ENCODE results near the gene FN1. TPM values are rescaled to one million over a fixed set of nuclear protein-coding genes. Genes with fewer than 3 reads are reported as not detected.

Gene FN1
- total RNA-seq, 1 donor from 2014 or later = 30,644 TPM

- H3K4me3 Mint-ChIP-seq (ENCODE audit: unreplicated experiment) = no peak overlapping the region
- no peak overlapping the region for H3K27ac Mint-ChIP-seq (ENCODE audit: unreplicated experiment)
- H3K4me1 Mint-ChIP-seq (ENCODE audit: low read depth) = peaks cover 56% of the 10 kb centered on the region
- no peaks in the 10 kb centered on the region for H3K27me3 Mint-ChIP-seq (ENCODE audit: low read depth)
- TF ChIP-seq, protein P1, sequence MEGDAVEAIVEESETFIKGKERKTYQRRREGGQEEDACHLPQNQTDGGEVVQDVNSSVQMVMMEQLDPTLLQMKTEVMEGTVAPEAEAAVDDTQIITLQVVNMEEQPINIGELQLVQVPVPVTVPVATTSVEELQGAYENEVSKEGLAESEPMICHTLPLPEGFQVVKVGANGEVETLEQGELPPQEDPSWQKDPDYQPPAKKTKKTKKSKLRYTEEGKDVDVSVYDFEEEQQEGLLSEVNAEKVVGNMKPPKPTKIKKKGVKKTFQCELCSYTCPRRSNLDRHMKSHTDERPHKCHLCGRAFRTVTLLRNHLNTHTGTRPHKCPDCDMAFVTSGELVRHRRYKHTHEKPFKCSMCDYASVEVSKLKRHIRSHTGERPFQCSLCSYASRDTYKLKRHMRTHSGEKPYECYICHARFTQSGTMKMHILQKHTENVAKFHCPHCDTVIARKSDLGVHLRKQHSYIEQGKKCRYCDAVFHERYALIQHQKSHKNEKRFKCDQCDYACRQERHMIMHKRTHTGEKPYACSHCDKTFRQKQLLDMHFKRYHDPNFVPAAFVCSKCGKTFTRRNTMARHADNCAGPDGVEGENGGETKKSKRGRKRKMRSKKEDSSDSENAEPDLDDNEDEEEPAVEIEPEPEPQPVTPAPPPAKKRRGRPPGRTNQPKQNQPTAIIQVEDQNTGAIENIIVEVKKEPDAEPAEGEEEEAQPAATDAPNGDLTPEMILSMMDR (IDR thresholded peaks at IDR 0.05) = no peak
- H3K36me3 Mint-ChIP-seq (ENCODE audit: low read depth) = peaks cover 13% of the 10 kb centered on the region
- H3K9me3 Mint-ChIP-seq (ENCODE audit: low read depth) = no peaks in the 10 kb centered on the region
- DNase-seq (ENCODE audit: low spot score) = no peak
Measured at GRCh38 chr2:215355801-215356200, 80.1 kb downstream of the FN1 start.

GRCh38 chr2:215354771-215355695 lies 80.8 kb downstream of the FN1 start:
- Mint-ChIP-seq H3K27me3 (ENCODE audit: low read depth) (no peaks in the 10 kb centered on the region), H3K27ac (ENCODE audit: unreplicated experiment) (peak overlapping the region; percentile 86), H3K4me1 (ENCODE audit: low read depth) (peaks cover 50% of the 10 kb centered on the region), H3K36me3 (ENCODE audit: low read depth) (peaks cover 9% of the 10 kb centered on the region), H3K9me3 (ENCODE audit: low read depth) (no peaks in the 10 kb centered on the region), H3K4me3 (ENCODE audit: unreplicated experiment) (no peak overlapping the region)
- DNase-seq (ENCODE audit: low spot score) = no peak
- TF ChIP-seq, protein P1 (IDR thresholded peaks at IDR 0.05) = no peak

- Mint-ChIP-seq H3K27ac (ENCODE audit: unreplicated experiment) (peak overlapping the region; percentile 43), H3K36me3 (ENCODE audit: low read depth) (peaks cover 17% of the 10 kb centered on the region), H3K4me1 (ENCODE audit: low read depth) (peaks cover 34% of the 10 kb centered on the region), H3K4me3 (ENCODE audit: unreplicated experiment) (no peak overlapping the region), H3K9me3 (ENCODE audit: low read depth) (no peaks in the 10 kb centered on the region), H3K27me3 (ENCODE audit: low read depth) (no peaks in the 10 kb centered on the region)
- DNase-seq (ENCODE audit: low spot score) = no peak
- TF ChIP-seq, protein P1 (IDR thresholded peaks at IDR 0.05) = no peak
Measured at GRCh38 chr2:215352602-215353001, 83.3 kb downstream of the FN1 start.

- Mint-ChIP-seq H3K9me3 (ENCODE audit: low read depth) (no peaks in the 10 kb centered on the region), H3K27me3 (ENCODE audit: low read depth) (no peaks in the 10 kb centered on the region), H3K4me1 (ENCODE audit: low read depth) (peaks cover 6% of the 10 kb centered on the region), H3K4me3 (ENCODE audit: unreplicated experiment) (no peak overlapping the region), H3K36me3 (ENCODE audit: low read depth) (peaks cover 36% of the 10 kb centered on the region), H3K27ac (ENCODE audit: unreplicated experiment) (no peak overlapping the region)
- TF ChIP-seq, protein P1 (IDR thresholded peaks at IDR 0.05) = no peak
- no peak for DNase-seq (ENCODE audit: low spot score)
Measured at GRCh38 chr2:215347878-215348277, 88.0 kb downstream of the FN1 start.

- H3K4me1 Mint-ChIP-seq (ENCODE audit: low read depth) = peaks cover 5% of the 10 kb centered on the region
- TF ChIP-seq, protein P1 (IDR thresholded peaks at IDR 0.05) = no peak
- H3K9me3 Mint-ChIP-seq (ENCODE audit: low read depth) = no peaks in the 10 kb centered on the region
- no peak overlapping the region for H3K27ac Mint-ChIP-seq (ENCODE audit: unreplicated experiment)
- H3K36me3 Mint-ChIP-seq (ENCODE audit: low read depth) = peaks cover 30% of the 10 kb centered on the region
- H3K4me3 Mint-ChIP-seq (ENCODE audit: unreplicated experiment) = no peak overlapping the region
- no peaks in the 10 kb centered on the region for H3K27me3 Mint-ChIP-seq (ENCODE audit: low read depth)
- DNase-seq (ENCODE audit: low spot score) = no peak
Measured at GRCh38 chr2:215338883-215339679, 96.8 kb downstream of the FN1 start.

Data from chondrocyte (in vitro differentiated cells).